ENCODE data around the gene DMKN.
A peak's percentile ranks its signal among the peaks of the same experiment; 100 is the strongest.

Gene DMKN

DNA sequence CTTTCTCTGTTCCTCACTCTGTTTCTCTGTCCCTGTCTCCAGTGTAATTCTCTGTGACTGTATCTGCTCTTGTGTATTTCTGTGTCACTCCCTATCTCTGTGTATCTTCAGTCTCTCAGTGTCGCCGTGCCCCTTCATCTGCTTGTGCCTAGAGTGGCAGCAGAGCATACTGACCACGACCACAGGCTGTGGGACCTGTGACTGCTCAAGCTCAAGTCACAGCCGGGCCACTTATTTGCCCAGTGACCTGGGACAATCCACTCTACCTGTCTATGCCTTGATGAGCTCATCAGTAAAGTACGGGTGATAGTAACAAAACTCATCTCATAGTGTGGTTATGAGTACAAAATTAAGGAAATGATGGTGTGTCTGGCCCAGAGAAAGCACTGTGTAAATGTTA is 40.6 kb upstream of the DMKN start:
- FAIRE-seq: no peak
- DNase-seq (ENCODE audit: insufficient read length, low spot score): no peak
- TF ChIP-seq, protein P1, sequence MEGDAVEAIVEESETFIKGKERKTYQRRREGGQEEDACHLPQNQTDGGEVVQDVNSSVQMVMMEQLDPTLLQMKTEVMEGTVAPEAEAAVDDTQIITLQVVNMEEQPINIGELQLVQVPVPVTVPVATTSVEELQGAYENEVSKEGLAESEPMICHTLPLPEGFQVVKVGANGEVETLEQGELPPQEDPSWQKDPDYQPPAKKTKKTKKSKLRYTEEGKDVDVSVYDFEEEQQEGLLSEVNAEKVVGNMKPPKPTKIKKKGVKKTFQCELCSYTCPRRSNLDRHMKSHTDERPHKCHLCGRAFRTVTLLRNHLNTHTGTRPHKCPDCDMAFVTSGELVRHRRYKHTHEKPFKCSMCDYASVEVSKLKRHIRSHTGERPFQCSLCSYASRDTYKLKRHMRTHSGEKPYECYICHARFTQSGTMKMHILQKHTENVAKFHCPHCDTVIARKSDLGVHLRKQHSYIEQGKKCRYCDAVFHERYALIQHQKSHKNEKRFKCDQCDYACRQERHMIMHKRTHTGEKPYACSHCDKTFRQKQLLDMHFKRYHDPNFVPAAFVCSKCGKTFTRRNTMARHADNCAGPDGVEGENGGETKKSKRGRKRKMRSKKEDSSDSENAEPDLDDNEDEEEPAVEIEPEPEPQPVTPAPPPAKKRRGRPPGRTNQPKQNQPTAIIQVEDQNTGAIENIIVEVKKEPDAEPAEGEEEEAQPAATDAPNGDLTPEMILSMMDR (IDR thresholded peaks at IDR 0.05; ENCODE audit: insufficient read depth, missing control alignments): no peak

DNA sequence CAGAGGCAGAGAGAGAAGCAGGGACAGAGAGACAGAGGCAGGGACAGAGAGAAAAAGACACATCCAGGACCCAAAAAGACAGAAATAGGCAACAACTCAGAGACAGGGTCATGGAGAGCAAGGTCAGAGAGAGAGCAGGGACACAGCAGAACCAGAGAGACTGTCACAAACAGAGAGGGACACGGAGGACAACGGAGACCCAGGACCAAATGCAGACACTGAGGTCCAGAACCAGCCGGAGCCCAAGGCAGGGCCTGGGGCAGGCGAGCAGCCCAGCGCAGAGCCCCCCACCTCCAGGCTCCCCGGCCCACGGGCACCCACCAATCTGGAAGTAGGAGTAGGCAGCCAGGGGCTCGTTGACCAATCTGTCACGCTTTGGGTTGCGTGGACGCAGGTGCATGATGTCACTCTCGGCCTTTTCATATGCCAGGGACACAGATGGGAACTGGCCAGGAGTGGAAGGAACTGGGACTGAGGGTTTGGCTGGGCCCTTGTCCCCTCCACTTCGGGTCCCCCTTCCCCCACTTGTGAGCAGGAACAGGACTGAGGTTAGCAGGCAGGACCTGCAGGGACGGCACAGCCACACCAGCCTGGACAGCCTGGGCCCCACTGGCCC is 40.0 kb upstream of the DMKN start:
- FAIRE-seq (no peak), DNase-seq (ENCODE audit: insufficient read length, low spot score) (no peak)
- TF ChIP-seq, protein P1 (IDR thresholded peaks at IDR 0.05; ENCODE audit: insufficient read depth, missing control alignments): no peak

DNA sequence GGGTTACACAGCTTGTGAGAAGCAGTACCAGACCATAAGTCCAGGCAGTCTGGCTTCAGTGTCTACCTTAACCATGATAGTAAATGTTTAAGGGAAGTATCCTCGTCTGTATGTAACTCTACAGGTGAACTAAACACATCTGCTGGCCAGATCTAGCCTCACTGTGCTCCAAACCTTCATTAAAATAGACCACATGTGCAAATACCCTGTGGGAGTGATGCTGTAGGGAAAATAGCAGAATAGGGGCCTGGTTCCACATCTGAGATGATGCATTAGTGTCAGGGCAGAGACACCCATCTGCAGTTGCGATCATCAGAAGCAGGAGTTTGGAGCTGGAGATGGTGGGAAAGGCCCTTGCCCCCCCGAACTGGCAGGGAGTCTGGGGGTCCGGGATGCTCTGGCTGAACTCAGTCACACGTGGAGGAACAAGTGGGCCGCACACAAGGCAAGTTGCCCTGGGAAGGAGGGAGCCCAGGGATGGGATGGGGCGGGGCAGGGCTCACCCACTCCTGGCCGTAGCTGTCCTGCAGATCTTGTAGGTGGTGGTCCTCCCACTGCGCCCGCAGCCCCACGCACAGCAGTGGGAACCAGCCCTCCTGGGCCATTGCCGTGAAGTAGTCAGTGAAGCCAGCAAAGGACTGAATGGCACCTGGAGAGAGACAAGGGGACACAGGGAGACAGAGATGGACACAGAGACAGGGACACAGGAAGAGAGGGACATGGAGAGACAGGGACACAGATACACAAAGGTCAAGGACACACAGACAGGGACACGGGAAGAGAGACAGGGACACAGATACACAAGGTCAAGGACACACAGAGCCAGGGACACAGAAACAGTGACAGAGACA is 39.3 kb upstream of the DMKN start:
- DNase-seq (ENCODE audit: insufficient read length, low spot score) (no peak), FAIRE-seq (no peak)
- TF ChIP-seq, protein P1 (IDR thresholded peaks at IDR 0.05; ENCODE audit: insufficient read depth, missing control alignments): no peak

DNA sequence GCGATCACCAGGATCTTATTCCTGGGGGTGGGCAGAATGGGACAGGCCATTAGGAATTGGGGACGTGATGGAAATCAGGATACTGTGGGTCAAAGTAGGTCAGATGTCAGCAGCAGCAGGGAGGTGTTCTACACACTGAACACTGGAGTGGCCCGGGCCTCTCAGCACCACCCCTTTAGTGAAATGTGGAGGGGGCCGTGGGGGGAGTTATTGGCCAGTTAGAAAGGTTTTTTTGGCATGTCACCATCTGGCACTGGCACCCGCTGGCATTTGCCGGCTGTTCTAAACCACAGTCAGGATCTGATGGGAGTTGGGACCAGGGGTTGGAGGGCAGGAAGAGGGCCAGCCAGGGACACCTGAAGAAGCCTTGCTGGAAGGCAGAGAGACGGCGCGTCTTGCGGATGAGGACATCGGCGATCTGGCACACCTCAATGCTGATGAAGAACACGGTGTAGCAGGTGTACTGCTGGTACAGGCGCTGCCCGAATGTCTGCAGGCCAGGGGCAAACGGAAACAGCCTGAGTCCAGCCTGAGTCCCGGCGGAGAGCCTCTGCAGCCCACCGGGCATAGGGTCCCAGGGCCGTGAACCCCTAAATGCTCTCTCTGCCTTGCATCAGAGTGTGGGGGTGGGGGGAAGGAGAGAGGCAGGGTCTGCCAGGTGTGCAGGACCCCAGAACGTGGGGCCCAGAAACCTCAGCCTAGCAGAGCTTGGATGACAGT is 37.8 kb upstream of the DMKN start:
- FAIRE-seq: no peak
- no peak for DNase-seq (ENCODE audit: insufficient read length, low spot score)
- TF ChIP-seq, protein P1 (IDR thresholded peaks at IDR 0.05; ENCODE audit: insufficient read depth, missing control alignments): no peak

DNA sequence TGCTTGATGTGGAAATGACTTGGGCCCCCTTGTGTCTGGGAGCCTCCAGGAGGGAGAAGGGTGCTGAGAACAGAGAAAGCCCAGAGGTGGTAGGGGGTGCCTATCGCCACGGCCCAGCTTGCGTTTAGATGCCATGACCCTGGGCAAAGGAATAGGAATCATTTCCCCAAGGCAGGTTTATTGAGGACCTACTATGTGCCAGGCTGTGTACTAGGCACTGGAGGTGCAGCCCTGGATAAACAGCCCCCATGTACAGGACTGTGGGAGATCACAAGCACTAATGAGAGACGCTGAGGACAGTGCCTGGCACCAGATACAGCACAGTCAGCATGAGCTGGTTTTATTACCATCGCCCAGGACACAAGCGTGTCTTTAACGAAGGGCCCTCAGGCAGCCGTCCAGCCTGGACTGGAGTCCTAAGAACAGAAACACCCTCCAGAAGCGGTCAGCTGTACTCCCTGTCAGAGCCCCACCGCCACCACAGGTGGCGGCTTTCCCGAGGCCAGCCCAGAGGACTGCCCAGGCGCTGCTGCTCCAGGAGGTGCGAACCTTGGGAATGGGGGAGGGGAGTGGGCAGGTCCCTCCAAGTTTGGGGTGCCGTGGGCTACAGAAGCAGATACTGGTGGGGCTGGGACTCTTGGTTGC is 36.6 kb upstream of the DMKN start:
- TF ChIP-seq, protein P1 (IDR thresholded peaks at IDR 0.05; ENCODE audit: insufficient read depth, missing control alignments): no peak
- FAIRE-seq (no peak), DNase-seq (ENCODE audit: insufficient read length, low spot score) (no peak)

DNA sequence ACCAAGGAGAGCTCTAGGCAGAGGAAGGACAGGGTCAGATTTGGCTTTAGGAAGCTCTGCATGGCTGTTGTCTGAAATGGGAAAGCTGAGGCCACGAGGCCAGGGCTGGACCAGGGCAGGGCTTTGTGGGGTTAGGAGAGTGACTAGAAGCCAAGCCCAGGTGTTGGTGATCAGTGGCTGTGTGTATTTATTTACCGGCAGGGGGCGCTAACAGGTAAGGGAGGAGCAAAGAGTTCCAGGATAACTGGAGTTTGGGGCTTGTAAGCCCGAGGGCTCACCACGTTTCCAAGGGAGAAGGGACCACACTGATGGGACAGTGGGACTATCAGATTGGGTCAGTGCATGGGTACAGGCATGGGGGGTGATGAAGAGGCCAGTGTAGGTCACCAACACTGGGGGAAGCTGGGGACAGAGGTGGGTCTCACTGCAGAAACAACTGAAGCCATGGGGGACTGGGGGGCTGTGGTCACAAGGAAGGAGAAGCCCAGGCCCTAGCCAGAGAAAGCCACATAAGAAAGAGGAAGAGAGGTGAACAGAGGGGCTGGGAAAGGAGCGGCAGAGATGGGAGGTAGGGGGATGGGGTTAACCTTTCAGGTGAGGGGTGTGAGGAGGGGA is 35.8 kb upstream of the DMKN start:
- FAIRE-seq (no peak), DNase-seq (ENCODE audit: insufficient read length, low spot score) (peak; percentile 96)
- TF ChIP-seq, protein P1 (IDR thresholded peaks at IDR 0.05; ENCODE audit: insufficient read depth, missing control alignments): peak; percentile 73

Data from D721Med (cell line).